Activated CD4-positive, alpha-beta T cell treated with anti-CD3 and anti-CD28 coated beads, Interleukin-10, Interleukin-2, amounts not matched to agents 100 ng/mL and 50 ng/mL, durations not matched to agents 16 hours and 8 hours (primary cell): ENCODE results near the gene FYB1.

Experiments used
- DNase-seq: peaks from one replicate; pipeline ENCODE4 v3.0.0-alpha.2; 2020

FYB1 gene

DNA sequence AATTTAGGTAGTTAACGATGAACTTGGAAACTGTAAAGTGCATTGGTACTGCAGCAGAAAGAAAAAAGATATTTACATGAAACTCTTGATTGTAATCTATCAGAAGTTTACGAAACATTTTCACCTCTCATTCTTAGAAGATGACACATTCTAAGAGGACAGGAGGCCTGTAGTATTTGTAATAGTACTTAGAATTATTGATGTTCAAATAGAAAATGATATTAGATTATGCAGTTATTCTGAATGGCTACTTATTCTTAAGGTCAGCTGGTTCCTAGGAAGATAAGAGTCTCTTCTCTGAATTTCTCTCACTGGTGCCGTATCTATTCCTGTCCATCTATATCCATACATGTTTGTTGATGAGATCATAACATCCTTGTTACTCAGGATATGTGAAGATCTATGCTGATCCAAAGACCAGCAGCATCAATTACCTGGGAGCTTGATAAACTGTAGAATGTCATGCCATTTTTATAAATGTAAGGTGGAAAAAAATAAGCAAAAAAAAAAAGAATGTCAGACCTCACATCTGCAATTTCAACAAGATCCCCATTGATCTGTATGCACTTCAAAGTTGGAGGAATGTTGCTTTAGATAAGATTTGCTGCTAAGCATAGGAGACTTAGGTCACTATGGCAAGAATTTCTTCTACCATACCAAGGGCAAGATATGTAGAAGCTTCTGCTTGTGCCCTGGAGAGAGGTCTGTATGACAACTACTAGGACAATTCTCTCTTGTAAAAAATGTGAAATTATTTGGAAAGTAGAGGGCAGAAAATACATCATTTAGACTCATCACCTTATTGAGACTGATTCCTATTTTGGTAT lies 102.8 kb downstream of the FYB1 start:
- peak; percentile 8 for DNase-seq

DNA sequence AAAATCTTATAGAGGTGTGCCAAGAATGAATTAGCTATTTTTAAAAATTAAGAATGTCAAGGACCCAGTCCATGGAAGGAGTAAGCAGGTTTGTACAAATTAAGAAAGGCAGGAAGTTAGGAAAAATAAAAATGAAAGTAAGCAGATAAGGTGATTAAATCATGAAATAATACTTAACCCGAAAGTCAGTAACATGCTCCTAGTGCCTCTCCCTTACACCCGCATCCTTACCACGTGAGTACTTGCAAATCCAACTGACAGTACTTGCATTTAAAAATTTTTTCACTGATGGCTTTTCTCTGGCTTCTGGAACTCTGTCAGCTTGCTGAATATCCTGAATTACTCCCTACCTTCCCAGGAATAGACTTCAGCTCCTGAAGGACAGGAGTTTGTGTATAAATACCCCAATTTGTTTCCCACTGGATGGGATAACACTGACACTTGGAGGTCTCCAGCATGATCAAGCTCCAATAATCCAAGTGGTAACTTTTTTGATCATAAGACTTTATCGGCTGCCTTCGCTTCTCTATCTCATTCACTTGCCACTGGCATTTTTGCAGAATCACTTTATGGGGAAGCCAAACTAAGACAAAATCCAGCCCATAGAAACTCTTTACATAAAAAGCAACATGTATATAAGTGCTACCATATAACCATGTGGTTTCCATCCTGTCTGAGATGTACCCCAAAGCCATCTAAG lies 103.6 kb downstream of the FYB1 start:
- peak; percentile 11 for DNase-seq

DNA sequence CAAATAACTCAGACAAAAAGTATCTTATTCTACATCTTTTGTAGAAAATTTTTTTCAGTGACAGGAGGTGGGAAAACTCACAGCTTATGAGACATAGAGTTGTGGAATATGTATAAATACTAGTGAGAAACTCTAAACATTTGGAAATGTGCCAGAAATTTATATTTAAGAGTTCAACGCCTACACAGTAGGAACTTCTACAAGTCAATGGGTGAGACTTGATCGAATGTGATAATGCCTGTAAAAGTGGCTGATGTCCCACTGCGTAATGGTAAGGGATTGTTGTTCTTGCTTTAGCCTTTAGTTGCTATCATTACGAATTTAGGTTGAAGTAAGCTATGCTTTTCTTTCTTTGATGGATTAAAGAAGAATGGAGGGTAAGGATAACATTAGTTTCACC lies 105.2 kb downstream of the FYB1 start:
- DNase-seq, result no peak

DNA sequence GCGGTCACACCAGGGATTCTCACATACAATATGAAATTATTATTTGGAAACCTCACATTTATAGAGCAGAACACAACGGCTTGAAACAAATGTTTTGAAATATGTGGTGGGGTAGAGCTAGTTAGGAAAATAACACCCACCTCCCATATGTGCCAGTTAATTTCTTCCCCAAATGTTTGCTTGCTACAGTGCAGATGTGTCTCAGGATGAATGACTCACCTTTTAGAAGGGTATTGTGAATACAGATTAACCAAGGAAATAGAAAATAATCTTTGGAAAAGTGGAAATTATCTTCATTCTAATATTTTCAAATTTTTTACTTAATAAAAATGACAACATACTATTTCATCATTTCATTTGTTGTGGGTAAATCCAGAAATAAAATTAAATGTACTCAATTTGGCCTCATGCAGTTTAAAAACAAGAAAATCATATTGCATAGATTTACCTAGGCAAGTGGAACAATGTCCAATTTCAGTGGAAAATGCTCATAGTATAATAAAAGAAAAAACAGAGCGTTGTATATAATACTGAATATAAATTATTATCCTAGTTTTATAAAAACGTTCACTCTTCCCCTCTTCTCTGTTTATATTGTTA lies 105.9 kb downstream of the FYB1 start:
- no peak for DNase-seq

DNA sequence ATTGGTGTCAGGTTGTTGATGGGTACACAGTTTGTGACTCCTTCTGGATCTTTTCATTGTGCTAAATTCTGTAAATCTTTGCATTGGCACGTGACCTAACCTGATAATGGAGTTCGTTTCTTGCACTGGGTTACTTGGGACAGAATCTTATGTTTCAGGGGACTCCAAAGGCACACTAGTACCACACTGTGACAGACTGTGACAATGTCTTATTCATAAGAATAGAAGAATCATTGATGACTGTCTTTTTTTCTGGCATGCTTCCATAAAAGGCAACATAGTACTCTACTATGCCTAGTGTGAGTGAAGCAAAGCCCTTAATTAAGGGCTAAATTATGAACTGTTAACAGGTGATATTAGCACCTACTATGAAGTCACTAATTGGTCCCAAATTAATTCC lies 109.8 kb downstream of the FYB1 start:
- DNase-seq, result no peak

DNA sequence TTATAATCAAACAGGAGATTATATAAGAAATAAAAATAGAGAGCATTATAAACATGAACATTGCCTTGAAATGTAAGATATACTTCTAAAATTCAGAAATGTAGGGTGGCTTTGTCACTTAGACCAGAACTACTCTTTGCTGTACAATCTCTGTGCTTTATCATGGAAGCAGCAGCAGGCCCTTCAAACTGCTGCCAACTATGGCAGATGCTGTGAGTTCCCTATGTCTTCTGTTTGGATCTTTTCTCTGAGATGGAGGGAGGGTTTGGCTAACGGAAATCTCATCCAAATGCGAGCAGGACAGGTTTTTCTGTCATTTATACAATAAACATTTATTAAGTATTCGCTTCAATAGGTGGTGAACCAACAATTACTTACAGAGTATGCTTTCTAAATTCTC lies 110.4 kb downstream of the FYB1 start:
- DNase-seq, result no peak

DNA sequence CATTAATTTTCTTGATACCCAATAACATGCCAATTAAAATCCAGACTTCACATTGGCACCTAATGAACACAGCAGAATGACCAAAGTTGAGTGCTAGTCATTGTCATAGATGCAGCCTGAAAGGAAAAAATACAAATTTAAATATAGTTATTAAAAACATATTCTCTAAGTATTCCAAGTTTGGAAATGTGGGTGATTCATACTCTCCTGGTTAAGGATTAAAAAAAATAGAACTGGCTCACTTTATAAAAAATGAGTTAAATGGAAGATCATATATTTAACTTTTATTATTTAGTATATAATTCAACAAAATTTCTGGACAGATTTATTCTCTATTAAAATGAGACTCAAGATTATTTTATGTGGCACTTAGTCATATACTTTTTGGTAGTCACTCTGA lies 112.0 kb downstream of the FYB1 start:
- DNase-seq, result no peak

DNA sequence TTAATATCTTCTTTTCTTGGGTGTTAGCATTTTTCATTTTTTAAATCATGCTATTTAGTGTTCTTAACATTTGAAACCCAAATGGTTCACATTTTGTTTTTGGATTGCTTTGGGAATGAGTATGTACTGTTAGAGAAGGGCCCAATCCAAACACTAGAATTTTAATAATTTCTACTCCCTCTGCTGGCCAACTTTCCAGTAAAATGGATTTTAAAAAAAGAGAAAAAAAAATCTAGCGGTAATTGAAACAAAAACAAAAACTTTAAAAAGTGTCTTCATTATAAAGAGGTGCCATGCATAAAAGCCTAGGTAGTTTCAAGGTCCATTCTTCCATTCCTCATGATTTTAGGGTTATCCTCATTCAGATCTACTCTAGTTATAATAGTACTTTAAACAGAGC lies 113.0 kb downstream of the FYB1 start:
- DNase-seq, result no peak

DNA sequence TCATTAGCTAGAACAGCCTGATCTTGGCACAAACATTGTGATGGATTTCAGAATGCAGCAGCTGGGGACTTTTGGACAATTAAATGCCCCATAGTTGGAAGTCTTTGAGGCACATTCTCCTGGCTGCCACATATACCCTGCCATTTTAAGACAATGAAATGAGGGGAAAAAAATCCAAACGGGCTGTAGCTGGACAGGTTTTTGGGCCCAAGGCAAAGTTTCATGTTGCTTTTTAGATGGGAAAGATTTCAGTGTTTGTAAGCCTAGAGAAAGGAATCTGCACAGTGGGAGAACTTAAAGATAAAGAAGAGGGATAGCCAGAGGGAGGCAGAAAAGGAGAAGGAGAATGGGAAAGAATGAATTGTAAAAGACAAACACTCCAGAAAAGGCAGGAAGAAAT lies 115.1 kb downstream of the FYB1 start:
- no peak for DNase-seq

DNA sequence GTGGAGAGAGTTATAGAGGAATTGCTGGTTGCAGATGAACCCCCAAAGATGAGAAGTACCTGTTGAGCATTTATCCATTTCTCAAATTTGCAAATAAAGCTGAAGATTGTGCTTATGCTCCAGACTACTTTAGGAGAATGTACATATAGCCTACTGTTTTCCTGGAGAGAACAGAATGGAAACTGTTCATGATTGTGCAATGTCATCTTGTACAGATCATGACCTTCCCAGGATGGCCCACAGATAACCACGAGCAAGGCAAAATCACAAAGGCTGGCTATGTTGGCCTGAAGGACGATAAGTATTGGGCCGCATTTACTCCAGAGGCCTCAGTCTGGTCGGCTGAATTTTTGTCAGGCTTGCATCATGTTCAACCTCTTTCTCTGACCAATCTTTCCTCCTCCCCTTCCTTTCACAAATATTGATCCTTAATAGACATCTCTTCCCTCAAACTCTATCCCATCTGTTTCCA lies 116.6 kb downstream of the FYB1 start:
- DNase-seq, result no peak

DNA sequence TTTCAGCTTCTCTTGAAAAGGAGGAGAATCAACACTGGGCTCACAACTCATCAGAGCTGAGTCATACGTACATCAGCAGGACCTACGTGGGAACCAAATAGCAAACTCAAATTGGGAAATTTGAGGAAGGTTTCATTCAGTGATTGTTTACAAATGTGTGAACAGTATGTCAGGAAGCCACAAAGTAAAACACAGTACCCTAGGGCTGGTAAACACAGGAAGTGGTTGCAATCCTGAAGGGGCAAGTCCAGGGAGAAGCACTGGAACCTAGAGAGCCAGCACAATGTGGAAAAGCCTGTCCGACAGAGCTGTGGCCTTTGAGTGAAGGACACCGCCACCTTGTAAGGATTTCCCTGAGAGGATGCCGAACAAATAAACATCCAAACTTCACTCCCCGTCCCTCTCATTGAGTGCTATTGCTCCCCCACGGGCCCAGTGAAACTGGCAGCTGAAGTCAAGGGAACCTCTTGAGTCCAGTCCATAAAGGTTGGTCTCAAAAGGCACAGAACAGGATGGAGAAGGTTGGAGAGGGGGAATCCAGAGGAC lies 118.4 kb downstream of the FYB1 start:
- no peak for DNase-seq

DNA sequence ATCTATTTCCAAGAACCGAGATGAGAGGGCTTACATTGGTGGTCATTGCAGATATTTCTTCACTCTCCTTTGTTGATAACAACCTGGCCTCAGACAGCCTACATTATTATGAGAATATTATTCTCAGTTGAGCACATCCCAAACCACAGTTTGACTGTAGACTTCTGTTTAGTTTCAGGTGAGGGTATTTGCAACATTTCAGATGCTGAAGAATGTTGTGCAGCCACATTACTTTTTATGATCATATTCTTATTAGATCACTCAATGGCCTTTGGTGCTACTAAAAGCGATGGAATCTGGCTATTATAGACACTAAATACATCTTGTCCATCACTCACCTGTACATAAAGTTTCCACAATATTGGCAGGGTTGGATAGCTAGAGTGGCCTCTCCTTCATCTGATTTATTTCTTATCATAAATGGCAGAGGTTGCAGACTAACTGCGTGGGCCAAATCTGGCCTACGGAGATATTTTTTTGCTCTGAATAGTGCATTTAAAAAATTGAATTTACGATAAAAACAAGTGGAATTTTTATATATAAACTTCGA lies 119.0 kb downstream of the FYB1 start:
- no peak for DNase-seq

DNA sequence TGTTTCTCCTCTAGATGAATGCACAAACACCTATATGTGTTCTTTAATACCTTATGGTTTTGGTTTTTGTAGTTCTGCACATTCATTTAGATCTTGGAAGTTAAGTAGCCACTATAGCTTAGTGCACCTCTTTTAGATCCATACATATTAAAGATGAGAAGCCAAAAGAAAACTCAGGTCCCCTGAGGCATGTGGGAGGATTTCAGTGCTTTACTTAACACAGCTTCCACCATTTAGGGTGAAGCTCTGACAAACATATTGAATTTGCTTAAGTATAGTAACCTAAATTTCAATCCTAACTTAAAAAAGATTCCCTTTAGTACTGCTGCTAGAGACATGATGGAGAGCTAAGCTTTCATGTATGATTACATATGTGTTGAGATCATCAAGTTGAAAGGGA lies 119.5 kb downstream of the FYB1 start:
- no peak for DNase-seq

DNA sequence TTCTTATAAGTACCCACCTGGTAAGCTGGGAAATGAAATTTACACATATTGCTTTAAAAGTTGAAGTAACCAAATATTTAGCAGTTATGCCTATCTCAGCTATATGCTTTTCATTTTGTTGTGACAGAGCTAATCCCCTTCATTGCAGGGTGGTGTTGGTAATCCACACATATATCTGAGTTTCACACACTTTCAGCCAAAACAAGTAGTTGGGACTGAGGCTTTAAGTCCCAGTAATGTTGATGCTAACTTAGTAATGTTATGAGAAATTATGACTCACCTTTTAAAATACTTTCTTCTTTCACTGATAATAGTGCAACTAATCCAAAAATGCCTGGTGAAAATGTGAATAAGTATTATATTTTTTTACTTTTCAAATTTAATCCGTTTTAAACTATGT lies 126.0 kb downstream of the FYB1 start:
- no peak for DNase-seq

DNA sequence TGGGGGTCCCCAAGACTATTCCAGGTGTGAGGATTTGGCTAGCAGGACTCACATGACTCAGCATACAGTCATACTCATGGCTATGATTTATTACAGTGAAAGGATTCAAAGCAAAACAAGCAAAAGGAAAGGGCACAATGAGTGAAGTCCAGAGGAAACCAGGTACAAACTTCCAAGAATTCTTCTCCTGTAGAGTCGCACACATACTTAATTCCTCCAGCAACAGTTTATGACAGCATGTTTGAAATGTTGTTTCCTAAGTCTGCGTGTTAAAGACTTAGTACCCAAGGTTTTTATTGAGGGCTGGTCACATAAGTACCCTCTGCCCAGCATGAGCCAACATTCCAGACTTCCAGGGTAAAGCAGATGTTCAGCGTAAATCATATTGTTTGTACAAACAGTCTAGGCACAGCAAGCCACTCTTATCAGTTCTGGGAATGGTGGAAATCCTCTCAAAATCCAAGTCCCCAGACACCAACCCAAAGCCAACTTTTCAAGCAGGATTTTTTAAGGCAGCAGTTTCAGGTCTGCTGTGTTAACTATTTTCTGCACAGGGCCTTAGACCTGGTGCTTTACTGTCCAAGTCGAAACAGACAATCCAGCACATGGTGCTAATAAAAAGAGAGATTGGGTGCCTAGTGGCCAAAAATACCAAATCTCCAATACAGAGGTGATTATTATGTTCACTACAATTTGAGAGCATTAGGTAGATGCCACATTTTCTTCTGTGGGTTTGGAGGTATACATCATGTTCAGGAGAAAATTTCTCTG lies 126.6 kb downstream of the FYB1 start:
- DNase-seq, result no peak

DNA sequence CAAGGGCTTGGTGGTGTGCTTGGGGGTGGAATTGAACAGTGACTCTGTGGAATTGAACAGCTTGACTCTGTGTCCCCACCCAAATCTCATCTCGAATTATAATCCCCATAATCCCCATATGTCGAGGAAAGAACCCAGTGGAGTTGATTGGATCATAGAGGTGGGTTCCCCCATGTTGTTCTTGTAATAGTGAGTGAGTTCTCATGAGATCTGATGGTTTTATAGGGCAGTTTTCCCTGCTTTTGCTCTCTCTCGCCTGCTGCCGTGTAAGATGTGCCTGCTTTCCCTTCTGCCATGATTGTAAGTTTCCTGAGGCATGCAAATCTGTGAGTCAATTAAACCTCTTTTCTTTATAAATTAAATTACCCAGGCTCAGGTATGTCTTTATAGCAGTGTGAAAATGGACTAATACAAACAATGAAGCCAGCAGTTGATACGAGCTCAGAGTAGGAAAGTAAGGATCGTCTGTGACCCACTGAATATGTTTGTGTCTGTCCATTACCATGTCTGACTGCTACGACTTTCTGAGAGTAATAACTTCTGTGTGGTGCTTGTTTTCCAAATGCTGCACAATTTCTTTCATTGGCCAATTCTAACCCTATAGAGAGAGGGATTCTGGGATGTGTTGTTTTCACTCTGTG lies 127.3 kb downstream of the FYB1 start:
- no peak for DNase-seq

DNA sequence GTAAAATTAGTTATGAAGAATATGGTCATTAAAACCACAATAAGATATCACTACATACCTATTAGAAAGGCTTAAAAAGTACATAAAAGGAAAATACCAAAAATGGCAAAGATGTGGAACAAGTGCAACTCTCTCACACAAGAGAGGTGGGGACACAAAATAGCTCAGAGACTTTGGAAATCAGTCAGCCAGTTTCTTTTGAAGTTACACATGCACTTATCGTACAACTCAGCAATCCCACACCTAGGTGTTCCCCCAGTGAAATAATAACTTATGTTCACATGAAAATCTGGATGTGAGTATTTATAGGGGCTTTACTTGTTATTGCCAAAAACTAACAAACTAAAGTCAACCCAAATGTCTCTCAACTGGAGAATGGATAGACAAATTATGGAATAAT lies 135.4 kb downstream of the FYB1 start:
- DNase-seq, result peak; percentile 14

DNA sequence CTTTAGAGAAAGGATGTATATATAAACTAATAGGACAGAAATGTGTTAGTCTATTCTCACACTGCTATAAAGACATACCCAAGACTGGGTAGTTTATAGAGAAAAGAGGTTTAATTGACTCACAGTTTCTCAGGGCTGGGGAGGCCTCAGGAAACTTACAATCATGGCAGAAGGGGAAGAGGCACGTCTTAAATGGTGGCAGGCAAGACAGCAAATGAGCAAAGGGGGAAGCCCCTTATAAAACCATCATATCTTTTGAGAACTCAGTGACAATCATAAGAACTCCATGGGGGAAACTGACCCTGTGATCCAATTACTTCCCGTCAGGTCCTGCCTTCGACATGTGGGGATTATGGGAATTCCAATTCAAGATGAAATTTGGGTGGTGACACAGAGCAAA lies 136.4 kb downstream of the FYB1 start:
- DNase-seq, result no peak

DNA sequence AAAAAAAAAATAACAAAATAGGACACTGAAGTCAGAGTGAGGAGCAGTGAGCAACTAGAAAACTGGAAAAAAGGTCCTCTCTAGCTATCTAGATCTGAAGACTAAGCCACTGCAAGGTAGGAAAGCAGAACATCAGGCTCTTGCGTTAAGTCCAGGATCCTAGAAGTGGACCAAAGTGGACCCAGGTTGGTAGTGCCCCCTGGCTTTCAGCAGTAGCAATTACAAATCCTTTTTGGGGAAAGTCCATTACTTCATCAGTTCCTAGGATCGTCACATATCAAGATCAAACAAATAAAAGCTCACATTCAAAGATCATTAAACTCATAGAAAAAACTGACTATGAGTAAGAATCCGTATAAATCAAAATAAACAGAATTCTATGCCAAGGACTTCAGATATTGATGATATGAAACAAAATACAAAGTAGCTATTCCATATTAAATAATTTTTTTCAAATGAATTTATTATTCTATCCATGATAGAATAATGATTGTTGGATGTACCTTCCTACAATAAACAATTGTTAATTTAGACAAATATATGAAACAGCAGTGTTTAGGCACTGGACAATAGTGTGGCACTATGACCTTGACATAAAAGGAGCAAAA lies 138.7 kb downstream of the FYB1 start:
- peak; percentile 56 for DNase-seq

DNA sequence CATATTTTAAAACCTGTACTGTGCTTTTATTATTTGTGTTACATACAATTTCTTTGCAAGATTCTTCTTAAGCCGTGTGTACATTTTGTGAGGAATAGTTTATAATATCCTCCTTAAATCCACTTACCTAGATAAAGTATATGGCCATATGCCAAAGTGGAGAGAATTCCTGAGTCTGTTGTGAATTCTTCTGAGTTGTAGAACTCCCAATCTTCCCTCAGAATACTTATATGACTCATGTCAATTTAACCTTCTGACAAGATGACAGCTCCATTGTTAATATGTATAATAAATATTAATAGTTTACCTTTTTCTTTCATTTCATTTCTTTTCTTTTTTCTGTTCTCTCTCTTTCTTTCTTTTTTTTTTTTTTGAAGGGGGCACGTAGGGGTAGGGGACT lies 139.2 kb downstream of the FYB1 start:
- no peak for DNase-seq

DNA sequence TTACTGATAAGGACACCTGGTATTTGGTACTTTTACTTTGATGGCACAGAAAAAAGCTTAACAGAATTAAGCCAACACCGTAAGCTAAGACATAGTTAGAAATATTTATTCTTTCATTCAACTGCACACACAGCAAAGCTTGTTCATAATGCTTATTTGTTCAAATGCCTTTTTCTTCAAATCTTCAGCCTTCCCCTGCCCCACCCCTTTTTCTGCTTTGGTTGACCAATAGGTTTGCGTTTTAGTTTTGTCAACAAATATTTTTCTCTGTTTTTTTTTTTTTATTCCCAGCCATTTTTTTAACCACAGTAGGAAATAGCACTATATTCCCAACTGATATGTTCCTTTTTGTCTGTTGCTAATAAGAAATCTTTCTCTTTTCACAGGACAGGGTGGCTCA lies 140.2 kb downstream of the FYB1 start:
- no peak for DNase-seq
